Hepatocyte (in vitro differentiated cells): ENCODE results near the gene GALNT11. TPM values are rescaled to one million over a fixed set of nuclear protein-coding genes. Genes with fewer than 3 reads are reported as not detected.
"Not testable (repeated sequence)": the region's sequence is repeated elsewhere in the genome, so short reads cannot be mapped to it uniquely, and the experiment has no call there.

ENCODE experiments used
- DNase-seq: peaks from one replicate; pipeline ENCODE4 v3.0.0-alpha.2; 2016; ENCODE audit warnings: low spot score
- H2AFZ ChIP-seq: fragments of 200-600 bp; sonication (generic); 2 replicates; pipeline ENCODE4 v1.6.0; 2016; ENCODE audit warnings: antibody characterized with exemption, mild to moderate bottlenecking
- H3K27ac ChIP-seq: fragments of 200-600 bp; sonication (generic); 2 replicates; pipeline ENCODE4 v1.5.1; 2016; ENCODE audit warnings: mild to moderate bottlenecking
- H3K27me3 ChIP-seq: fragments of 200-600 bp; sonication (generic); 2 replicates; pipeline ENCODE4 v1.6.1; 2016
- H3K36me3 ChIP-seq: fragments of 200-600 bp; sonication (generic); replicated peaks from 2 replicates; pipeline ENCODE4 v1.5.1; 2016; ENCODE audit warnings: low read depth; ENCODE audit not compliant: insufficient read depth
- H3K4me1 ChIP-seq: fragments of 200-600 bp; sonication (generic); 2 replicates; pipeline ENCODE4 v1.5.1; 2016; ENCODE audit warnings: mild to moderate bottlenecking, moderate library complexity; ENCODE audit not compliant: insufficient read depth
- H3K4me2 ChIP-seq: fragments of 200-600 bp; sonication (generic); 2 replicates; pipeline ENCODE4 v1.6.0; 2016
- H3K4me3 ChIP-seq: fragments of 200-600 bp; sonication (generic); 2 replicates; pipeline ENCODE4 v1.5.1; 2016; ENCODE audit warnings: mild to moderate bottlenecking
- H3K79me2 ChIP-seq: fragments of 200-600 bp; sonication (generic); 2 replicates; pipeline ENCODE4 v1.6.0; 2017; ENCODE audit warnings: mild to moderate bottlenecking
- H3K9me2 ChIP-seq: fragments of 200-600 bp; sonication (generic); replicated peaks from 2 replicates; pipeline ENCODE4 v1.6.0; 2017; ENCODE audit warnings: mild to moderate bottlenecking; ENCODE audit not compliant: insufficient read depth
- H3K9me3 ChIP-seq: fragments of 200-600 bp; sonication (generic); 2 replicates; pipeline ENCODE4 v1.5.1; 2016; ENCODE audit warnings: low read depth, mild to moderate bottlenecking
- H4K20me1 ChIP-seq: fragments of 200-600 bp; sonication (generic); 2 replicates; pipeline ENCODE4 v1.6.0; 2016; ENCODE audit warnings: mild to moderate bottlenecking; ENCODE audit not compliant: insufficient read depth, poor library complexity, severe bottlenecking
- CTCF ChIP-seq: fragments of 200-600 bp; sonication (generic); IDR thresholded peaks from 2 replicates; pipeline ENCODE4 v1.5.1; 2016; ENCODE audit warnings: antibody characterized with exemption, mild to moderate bottlenecking; ENCODE audit not compliant: poor library complexity
- EZH2 ChIP-seq: fragments of 200-600 bp; sonication (generic); IDR thresholded peaks from 2 replicates; pipeline ENCODE4 v1.6.1; 2016; ENCODE audit warnings: antibody characterized with exemption, mild to moderate bottlenecking, borderline replicate concordance
- EZH2phosphoT487 ChIP-seq: fragments of 200-600 bp; sonication (generic); IDR thresholded peaks from one replicate; pipeline ENCODE4 v1.6.1; 2018; ENCODE audit warnings: antibody characterized with exemption, mild to moderate bottlenecking, low read depth, moderate library complexity; ENCODE audit not compliant: unreplicated experiment, severe bottlenecking
- WGBS: methylation state at CpG from one replicate; pipeline ENCODE4 v1.1.6; 2016; ENCODE audit warnings: low lambda C conversion rate; ENCODE audit errors: missing lambda C conversion rate; 5-methylcytosine and 5-hydroxymethylcytosine counted together
- polyA plus RNA-seq: library from polyadenylated mRNA; unstranded; fragments of >200 nt; fragmentation: Nextera tagmentation; extraction: Ambion mirVana; gene quantifications from 2 replicates; pipeline ENCODE4 v1.2.1, GENCODE V29; 2016
- total RNA-seq: library from RNA; depleted of rRNA; stranded (reverse); fragments of >200 nt; gene quantifications from 2 replicates; pipeline ENCODE4 v1.2.3, GENCODE V29; 2014

GALNT11 gene
- total and polyA plus RNA-seq, 2 experiments from 2014 or later: 43.7 to 64.1 TPM

DNA sequence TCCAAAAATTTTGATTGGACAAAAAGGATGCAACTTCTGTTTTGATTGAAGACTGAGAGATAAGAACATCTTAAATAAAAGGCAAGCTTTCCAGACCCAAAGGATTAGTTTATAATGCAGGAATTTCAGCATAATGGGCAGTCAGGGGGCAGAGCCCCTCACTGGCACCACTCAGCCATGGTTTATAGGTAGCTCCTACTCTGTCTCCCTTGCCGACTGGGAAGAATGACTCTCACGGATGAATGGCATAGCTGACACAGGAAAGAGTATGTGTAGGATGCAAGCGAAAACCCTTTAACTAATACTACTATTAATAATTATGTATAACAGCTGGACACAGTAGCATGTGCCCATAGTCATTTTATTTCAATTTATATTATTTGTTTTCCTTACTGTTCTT is 53.3 kb downstream of the GALNT11 start:
- H2AFZ ChIP-seq: no peak overlapping the region
- DNase-seq: no peak
- H3K79me2 ChIP-seq: peaks cover 22% of the 10 kb centered on the region
- no peaks in the 10 kb centered on the region for H4K20me1 ChIP-seq
- no peak overlapping the region for H3K27ac ChIP-seq
- no peaks in the 10 kb centered on the region for H3K9me2 ChIP-seq
- H3K4me3 ChIP-seq: no peak overlapping the region
- no peaks in the 10 kb centered on the region for H3K36me3 ChIP-seq
- no peaks in the 10 kb centered on the region for H3K27me3 ChIP-seq
- WGBS: 61% methylated on average over 3 of the region's 3 CpGs
- peaks cover 19% of the 10 kb centered on the region for H3K4me1 ChIP-seq
- no peak for TF ChIP-seq CTCF
- TF ChIP-seq EZH2phosphoT487: no peak
- no peak for TF ChIP-seq EZH2
- no peak overlapping the region for H3K4me2 ChIP-seq
- H3K9me3 ChIP-seq: no peaks in the 10 kb centered on the region

DNA sequence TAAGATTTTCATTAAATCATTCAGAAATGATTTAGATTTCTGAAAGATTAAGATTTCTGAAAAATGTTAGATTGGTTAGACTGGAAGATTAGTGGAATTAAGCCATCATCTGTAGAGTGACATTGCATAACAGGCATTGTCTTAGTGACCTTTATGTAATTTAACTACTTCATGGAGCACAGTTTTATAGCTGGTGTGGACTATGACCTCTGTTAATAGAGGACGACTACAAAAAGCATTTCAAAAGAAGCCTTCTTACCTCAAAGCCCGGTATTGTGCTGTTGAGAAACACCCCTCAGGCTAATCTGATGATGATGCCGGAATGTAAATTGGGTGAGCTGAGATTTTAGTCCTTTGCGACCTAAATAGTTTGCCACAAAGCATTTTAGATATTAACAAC is 55.6 kb downstream of the GALNT11 start:
- H3K4me3 ChIP-seq: no peak overlapping the region
- H3K4me1 ChIP-seq: peaks cover 19% of the 10 kb centered on the region

GRCh38 chr7:152082073-152082721 is 56.7 kb downstream of the GALNT11 start:
- H3K4me3 ChIP-seq, H3K36me3 ChIP-seq, H3K9me3 ChIP-seq, H3K4me2 ChIP-seq, H3K27me3 ChIP-seq, H2AFZ ChIP-seq, H4K20me1 ChIP-seq, DNase-seq, H3K9me2 ChIP-seq: not testable (repeated sequence)
- Histone ChIP-seq H3K4me1 (peaks cover 10% of the 10 kb centered on the region), H3K79me2 (peaks cover 21% of the 10 kb centered on the region), H3K27ac (peak overlapping the region; percentile 62)
- WGBS: 72% methylated on average over 6 of the region's 6 CpGs

More for the DNA sequence above, 55.6 kb downstream of the GALNT11 start:
- Histone ChIP-seq H4K20me1 (no peaks in the 10 kb centered on the region), H3K9me2 (no peaks in the 10 kb centered on the region), H3K27me3 (no peaks in the 10 kb centered on the region), H3K9me3 (no peaks in the 10 kb centered on the region), H3K79me2 (peaks cover 22% of the 10 kb centered on the region), H3K36me3 (no peaks in the 10 kb centered on the region), H3K27ac (peak overlapping the region; percentile 62), H3K4me2 (peak overlapping the region; percentile 28), H2AFZ (no peak overlapping the region)
- DNase-seq: peak; percentile 38
- TF ChIP-seq EZH2 (no peak), EZH2phosphoT487 (no peak), CTCF (no peak)
- 36% methylated on average over 4 of the region's 4 CpGs for WGBS

DNA sequence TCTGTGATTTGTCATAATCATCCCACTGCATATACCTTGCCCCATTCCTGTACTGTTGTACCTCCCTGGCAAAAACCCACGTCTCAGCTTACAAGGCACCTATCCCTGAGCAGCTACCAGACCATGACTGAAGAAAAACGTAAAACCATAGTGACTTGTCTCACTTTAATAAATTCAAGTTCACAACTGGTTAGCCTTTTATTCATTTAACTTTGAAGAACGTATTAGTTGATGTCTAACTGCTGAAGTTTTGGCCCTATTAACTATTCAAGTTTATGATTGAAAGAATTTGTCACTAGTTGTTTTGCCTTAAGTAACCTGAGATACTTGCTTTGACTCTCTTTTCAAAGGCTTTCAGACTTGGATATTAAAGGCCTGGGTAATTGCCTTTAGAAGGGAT is 59.7 kb downstream of the GALNT11 start:
- no peak overlapping the region for H3K4me2 ChIP-seq
- no peaks in the 10 kb centered on the region for H3K9me2 ChIP-seq
- H4K20me1 ChIP-seq: no peaks in the 10 kb centered on the region
- H3K36me3 ChIP-seq: no peaks in the 10 kb centered on the region
- no peak overlapping the region for H3K4me3 ChIP-seq
- no peaks in the 10 kb centered on the region for H3K9me3 ChIP-seq
- 85% methylated on average over 3 of the region's 3 CpGs for WGBS
- TF ChIP-seq EZH2 (no peak), CTCF (no peak), EZH2phosphoT487 (no peak)
- H3K79me2 ChIP-seq: peaks cover 32% of the 10 kb centered on the region
- no peak for DNase-seq
- no peaks in the 10 kb centered on the region for H3K27me3 ChIP-seq
- H3K4me1 ChIP-seq: peaks cover 8% of the 10 kb centered on the region
- H2AFZ ChIP-seq: no peak overlapping the region
- no peak overlapping the region for H3K27ac ChIP-seq
